ENCODE data around the gene ATOH8. TPM values are rescaled to one million over a fixed set of nuclear protein-coding genes. Genes with fewer than 3 reads are reported as not detected.

ATOH8 gene
- polyA plus RNA-seq, 1 donor (not counting 4 experiments of a cell fraction or from before 2014, with no cell fraction given): not detected

DNA sequence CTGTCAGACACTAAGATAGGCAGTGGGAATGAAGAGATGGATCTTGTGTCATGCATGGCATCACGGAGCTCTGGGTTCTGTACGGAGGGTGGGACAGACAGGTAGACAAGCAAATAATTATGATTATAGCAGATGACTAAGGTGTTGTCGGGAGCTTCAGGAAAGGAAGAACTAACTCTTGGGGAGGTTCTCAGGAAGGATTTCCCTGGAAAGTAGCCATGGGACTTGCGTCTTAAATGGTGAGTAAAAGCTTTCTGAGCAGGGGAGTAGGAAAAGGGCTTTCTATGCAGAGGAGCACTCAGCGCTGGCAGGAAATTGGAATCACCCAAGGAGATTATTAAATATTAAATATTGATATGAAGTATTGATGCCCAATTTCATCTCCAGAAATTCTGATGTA, 35.5 kb downstream of the ATOH8 start:
- Histone ChIP-seq H3K4me3 (ENCODE audit: control insufficient read depth in 2 of 3, extremely low read depth in 1 of 3, insufficient read depth in 2 of 3, low read depth in 1 of 3, low read length in 3 of 3) (no peak overlapping the region), H3K79me2 (ENCODE audit: control insufficient read depth, insufficient read depth, low read length) (no peaks in the 10 kb centered on the region), H3K36me3 (ENCODE audit: control insufficient read depth in 2 of 2, extremely low read depth in 1 of 2, insufficient read depth in 2 of 2, low read length in 2 of 2) (no peaks in the 10 kb centered on the region), H3K9me1 (ENCODE audit: control insufficient read depth, extremely low read depth, insufficient read depth, low read length) (no peaks in the 10 kb centered on the region), H3K4me2 (ENCODE audit: control insufficient read depth, extremely low read depth, insufficient read depth, low read depth, low read length) (no peak overlapping the region), H4K20me1 (ENCODE audit: control insufficient read depth, extremely low read depth, insufficient read depth, low read length) (no peaks in the 10 kb centered on the region), H3K9me3 (ENCODE audit: control insufficient read depth, low read depth, low read length) (no peaks in the 10 kb centered on the region), H2AFZ (ENCODE audit: control insufficient read depth, low read length) (no peak overlapping the region), H3K27ac (ENCODE audit: control insufficient read depth, insufficient read depth, low read length) (no peak overlapping the region), H3K27me3 (ENCODE audit: control insufficient read depth, extremely low read depth, insufficient read depth, low read length) (peaks cover 37% of the 10 kb centered on the region), H3K9ac (ENCODE audit: control insufficient read depth, extremely low read depth, insufficient read depth, low read length) (no peak overlapping the region), H3K4me1 (ENCODE audit: control insufficient read depth, extremely low read depth, insufficient read depth, low read length) (peaks cover 9% of the 10 kb centered on the region)
- FAIRE-seq: no peak
- DNase-seq (ENCODE audit: low read depth, low spot score): no peak
- TF ChIP-seq, protein P1, sequence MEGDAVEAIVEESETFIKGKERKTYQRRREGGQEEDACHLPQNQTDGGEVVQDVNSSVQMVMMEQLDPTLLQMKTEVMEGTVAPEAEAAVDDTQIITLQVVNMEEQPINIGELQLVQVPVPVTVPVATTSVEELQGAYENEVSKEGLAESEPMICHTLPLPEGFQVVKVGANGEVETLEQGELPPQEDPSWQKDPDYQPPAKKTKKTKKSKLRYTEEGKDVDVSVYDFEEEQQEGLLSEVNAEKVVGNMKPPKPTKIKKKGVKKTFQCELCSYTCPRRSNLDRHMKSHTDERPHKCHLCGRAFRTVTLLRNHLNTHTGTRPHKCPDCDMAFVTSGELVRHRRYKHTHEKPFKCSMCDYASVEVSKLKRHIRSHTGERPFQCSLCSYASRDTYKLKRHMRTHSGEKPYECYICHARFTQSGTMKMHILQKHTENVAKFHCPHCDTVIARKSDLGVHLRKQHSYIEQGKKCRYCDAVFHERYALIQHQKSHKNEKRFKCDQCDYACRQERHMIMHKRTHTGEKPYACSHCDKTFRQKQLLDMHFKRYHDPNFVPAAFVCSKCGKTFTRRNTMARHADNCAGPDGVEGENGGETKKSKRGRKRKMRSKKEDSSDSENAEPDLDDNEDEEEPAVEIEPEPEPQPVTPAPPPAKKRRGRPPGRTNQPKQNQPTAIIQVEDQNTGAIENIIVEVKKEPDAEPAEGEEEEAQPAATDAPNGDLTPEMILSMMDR (optimal IDR thresholded peaks at IDR 0.05 in 1 of 3, IDR thresholded peaks at IDR 0.05 in 1 of 3, conservative IDR thresholded peaks at IDR 0.05 in 1 of 3; ENCODE audit: extremely low read depth in 1 of 3, insufficient read depth in 2 of 3, low read length in 3 of 3): no peak
- TF ChIP-seq EZH2 (IDR thresholded peaks at IDR 0.05; ENCODE audit: low read length): no peak
- dilution Hi-C loops (cut with MboI; ENCODE audit: extremely low pct_ligation_motif_present, low sequenced_read_pairs): no loop called here

DNA sequence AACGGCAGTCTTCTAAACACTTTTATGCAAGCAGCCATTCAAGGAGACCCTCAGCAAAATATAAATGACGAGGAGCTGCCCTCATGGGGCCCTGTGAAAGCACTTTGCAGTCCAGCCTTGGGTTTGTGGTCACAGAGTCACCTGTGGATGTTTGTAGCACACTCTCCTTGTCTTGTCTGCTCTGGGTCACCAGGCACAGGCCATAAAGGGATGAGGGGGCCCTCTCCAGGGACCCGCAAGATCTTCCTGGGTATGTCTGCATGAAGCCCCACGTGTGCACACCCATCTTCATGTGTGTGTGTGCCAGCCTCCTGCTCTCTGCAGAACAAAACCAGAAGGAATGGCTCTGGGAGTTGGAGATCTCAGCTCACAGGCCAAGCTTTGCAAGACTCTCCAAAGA, 36.2 kb downstream of the ATOH8 start:
- Histone ChIP-seq H4K20me1 (ENCODE audit: control insufficient read depth, extremely low read depth, insufficient read depth, low read length) (no peaks in the 10 kb centered on the region), H3K27me3 (ENCODE audit: control insufficient read depth, extremely low read depth, insufficient read depth, low read length) (peaks cover 34% of the 10 kb centered on the region), H3K9ac (ENCODE audit: control insufficient read depth, extremely low read depth, insufficient read depth, low read length) (no peak overlapping the region), H3K27ac (ENCODE audit: control insufficient read depth, insufficient read depth, low read length) (no peak overlapping the region), H3K4me1 (ENCODE audit: control insufficient read depth, extremely low read depth, insufficient read depth, low read length) (peaks cover 9% of the 10 kb centered on the region), H3K4me2 (ENCODE audit: control insufficient read depth, extremely low read depth, insufficient read depth, low read depth, low read length) (no peak overlapping the region), H3K36me3 (ENCODE audit: control insufficient read depth in 2 of 2, extremely low read depth in 1 of 2, insufficient read depth in 2 of 2, low read length in 2 of 2) (no peaks in the 10 kb centered on the region), H3K79me2 (ENCODE audit: control insufficient read depth, insufficient read depth, low read length) (no peaks in the 10 kb centered on the region), H2AFZ (ENCODE audit: control insufficient read depth, low read length) (no peak overlapping the region), H3K9me1 (ENCODE audit: control insufficient read depth, extremely low read depth, insufficient read depth, low read length) (no peaks in the 10 kb centered on the region), H3K9me3 (ENCODE audit: control insufficient read depth, low read depth, low read length) (no peaks in the 10 kb centered on the region), H3K4me3 (ENCODE audit: control insufficient read depth in 2 of 3, extremely low read depth in 1 of 3, insufficient read depth in 2 of 3, low read depth in 1 of 3, low read length in 3 of 3) (no peak overlapping the region)
- FAIRE-seq (no peak), DNase-seq (ENCODE audit: low read depth, low spot score) (no peak)
- TF ChIP-seq, protein P1 (optimal IDR thresholded peaks at IDR 0.05 in 1 of 3, IDR thresholded peaks at IDR 0.05 in 1 of 3, conservative IDR thresholded peaks at IDR 0.05 in 1 of 3; ENCODE audit: extremely low read depth in 1 of 3, insufficient read depth in 2 of 3, low read length in 3 of 3): no peak
- no peak for TF ChIP-seq EZH2 (IDR thresholded peaks at IDR 0.05; ENCODE audit: low read length)
- dilution Hi-C loops (cut with MboI; ENCODE audit: extremely low pct_ligation_motif_present, low sequenced_read_pairs): no loop called here
